Measurements from ENCODE around the gene NAP1L5.

NAP1L5 gene

DNA sequence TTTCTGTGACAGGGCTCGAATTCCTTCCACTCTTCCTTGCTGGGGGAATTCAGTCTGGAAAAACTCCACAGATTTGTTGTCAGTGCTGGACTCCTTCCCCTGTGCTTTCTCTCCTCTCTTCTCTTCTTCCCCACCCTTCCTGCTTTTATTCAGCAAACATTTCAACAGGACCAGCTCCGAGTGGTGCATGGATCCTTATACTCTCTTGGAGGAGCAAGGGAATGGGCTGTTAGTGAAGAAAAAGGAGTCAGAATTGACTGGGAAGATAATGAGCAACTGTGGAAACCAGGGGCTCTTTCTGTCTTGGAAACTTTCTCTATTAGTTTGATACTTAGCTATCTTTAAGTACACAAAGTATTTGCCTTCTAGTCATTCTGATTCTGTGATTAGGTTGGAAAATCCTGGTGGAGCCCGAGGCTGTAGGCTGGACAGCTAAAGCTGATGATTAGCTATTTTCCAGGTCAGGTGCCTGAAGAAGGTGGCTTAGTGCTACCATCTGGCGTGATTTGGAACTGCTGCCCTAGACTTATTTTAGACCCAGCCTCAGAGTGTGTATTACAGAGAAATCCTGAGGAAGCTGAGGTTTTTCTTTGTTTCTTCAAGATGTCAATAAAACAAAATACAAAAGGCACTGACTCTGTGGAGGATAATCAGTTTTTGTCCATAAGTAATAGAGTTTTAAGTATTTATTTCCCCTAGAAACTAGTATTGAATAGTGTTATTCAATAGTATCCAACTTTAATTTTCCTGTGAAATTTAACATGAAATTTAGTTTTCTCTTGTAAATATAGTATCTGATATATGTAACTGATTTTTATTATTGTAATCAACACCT lies 38.4 kb downstream of the NAP1L5 start:
- peak; percentile 33 for DNase-seq

DNA sequence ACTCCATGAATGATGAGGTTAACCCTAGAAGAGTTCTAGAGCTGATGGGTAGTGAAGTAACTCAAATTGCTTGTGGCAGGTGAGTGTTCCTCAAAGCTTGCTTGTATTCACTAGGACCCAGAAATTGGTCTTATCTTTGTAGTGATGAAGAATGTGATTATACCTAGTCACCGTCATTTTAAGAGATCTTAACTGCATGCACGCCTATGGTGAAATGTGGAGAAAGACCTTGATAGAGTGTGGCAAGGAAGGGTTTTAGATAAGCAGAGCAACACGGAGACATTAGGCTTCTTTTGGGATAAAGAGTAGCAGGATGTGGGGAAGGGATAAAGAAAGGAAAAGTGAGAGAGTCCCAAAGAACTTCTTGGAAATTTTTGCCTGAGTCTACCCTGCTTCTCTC lies 42.4 kb downstream of the NAP1L5 start:
- DNase-seq, result no peak

DNA sequence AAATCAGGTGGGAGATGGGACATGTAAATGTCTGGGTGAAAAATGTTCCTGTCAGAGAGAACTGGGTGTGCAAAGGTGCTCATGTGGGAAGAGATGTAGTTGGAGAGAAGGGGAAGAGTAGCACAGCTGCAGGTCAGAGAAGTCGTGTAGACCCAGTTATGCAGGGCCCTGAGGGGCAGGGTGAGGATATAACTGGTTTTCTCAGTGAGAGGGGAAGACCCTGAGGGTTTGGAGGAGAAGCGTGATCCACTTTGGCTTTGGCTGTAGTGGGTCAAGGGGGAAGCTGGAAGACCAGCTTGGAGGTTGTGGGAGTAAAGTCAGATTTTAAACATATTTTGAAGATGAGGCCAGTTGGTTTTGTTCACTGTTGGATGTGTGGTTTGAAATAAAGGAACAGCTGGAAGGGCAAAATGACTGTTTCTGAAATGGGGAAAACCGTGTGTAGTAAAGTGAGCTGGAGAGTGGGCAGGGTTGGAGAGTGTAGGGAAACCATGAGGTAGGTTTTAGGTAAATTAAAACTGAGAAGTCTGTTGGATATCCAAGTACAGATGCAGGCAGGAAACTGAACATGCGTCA lies 44.2 kb downstream of the NAP1L5 start:
- no peak for DNase-seq

DNA sequence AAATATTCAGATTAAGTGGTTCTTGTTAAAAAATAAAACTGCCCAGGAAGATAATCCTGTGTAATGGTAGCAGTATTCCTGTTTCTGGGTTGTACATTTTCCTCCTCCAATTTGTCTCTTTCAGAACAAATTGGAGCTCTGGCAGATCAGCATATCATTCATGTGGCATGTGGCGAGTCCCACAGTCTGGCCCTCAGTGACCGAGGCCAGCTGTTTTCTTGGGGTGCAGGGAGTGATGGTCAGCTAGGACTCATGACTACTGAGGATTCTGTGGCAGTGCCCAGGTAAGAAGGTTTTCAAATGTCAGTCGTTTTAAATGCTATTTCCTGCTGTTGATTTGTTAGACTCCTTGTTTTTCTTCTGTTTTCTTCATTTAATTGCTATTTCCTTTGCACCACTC lies 47.9 kb downstream of the NAP1L5 start:
- no peak for DNase-seq

DNA sequence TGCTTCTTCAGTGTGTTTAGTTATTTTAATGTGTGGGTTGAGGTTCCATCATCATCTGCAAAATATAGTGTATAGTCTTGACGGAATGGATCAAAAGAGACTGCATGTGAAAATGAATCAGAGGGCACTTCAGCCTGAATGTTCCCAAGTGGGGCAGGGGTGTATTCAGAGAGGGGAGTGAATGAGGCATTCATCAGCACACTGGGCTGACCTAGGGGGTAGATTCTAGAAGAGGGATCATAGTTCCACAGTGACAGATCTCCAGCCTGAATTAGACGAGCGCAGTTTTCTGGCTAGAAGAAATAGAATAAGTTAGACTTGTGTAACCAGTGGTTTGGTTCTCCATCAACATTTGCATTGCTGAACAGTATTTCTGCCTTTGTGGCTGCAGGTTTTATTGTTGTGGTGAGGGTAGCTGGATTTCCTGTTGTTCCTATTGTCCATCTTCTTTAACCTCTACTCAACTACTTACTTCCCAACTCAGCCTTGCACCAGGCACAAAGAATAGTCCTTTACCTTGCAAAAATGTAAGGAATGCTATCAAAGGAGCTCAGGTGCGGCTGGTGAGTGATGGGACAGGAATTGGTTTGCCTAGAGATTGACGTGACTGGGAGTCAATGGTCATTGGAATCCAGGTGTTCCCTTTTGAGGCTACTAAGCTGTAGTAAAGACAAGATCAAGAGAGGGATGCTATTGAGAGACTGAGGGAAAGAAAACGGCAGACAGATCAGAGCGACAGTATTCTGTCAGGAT lies 50.9 kb downstream of the NAP1L5 start:
- no peak for DNase-seq

DNA sequence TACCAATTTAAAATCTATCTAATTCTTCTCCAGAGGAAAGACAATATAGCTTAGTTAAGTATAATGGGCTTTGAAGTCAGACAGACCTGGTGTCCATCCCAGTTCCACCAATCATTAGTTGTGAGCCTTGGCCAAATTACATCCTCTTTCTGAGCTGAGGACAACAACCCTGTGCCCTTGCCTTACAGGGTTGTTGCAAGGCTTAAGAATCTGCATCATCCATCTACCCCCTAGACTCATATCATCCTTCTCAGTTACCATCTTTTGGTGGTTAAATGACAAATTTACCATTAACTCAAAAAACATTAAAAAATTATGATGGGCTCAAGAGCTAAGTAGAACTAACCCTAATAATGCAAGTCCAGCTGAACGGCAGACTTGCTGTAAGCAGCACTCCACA lies 51.6 kb downstream of the NAP1L5 start:
- DNase-seq, result no peak

All from NCI-H146 (cell line).